Inflammatory macrophage treated with lipopolysaccharide for 1 hour (primary cell): Measurements from ENCODE around the gene JPT1.
"Not testable (repeated sequence)": the region's sequence is repeated elsewhere in the genome, so short reads cannot be mapped to it uniquely, and the experiment has no call there.

Experiments used
- DNase-seq, 2 donors: peaks; one replicate each; pipeline ENCODE4 v3.0.0-alpha.2; 2020 to 2022

Gene JPT1, protein sequence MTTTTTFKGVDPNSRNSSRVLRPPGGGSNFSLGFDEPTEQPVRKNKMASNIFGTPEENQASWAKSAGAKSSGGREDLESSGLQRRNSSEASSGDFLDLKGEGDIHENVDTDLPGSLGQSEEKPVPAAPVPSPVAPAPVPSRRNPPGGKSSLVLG

DNA sequence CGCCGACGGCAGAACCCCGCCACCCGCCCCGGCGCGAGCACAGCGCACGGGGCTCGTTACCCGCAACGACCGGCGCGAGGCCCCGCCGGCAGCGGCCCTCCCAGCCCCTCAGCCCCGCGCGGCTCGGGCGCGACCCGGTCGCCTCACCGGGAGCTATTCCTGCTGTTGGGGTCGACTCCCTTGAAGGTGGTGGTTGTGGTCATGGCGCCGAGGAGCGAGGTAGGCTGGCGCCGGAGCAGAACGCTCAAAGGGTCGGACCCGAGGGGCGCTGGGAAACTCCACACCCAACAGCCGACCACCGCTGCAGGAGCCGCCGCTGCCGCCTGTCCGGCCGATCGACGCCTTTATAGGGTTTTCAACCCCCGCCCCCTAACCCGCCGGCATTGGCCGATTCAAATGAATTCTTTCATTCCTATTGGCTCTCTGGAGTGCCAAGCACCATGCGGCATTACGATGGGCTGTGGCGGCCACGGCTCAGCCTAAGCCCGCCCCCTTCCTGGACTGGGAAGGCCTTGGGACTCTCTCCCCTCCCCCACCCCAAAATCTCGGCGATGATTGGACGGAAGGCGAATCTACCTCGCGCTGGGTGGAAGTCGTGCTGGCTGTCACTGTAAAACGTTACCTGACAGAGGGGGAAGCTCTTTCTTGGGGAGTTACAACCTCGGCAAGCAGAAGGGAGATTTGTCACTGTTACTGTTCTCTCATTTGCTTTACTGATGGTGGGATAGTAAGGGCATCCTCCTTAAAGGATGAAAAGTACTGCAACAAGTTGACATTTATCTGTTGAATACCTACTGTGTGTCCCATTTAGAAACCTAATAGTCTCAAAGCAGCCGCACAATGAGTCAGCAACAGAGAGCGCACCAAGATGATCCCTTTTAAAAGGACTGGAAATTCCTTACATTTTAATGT is at the start of gene JPT1:
TSS of gene JPT1 (minus strand) at position 318 of the 912 bp plus-strand sequence. CDS start at position 203, 115 bp downstream.
- peak; percentile 99 for DNase-seq

DNA sequence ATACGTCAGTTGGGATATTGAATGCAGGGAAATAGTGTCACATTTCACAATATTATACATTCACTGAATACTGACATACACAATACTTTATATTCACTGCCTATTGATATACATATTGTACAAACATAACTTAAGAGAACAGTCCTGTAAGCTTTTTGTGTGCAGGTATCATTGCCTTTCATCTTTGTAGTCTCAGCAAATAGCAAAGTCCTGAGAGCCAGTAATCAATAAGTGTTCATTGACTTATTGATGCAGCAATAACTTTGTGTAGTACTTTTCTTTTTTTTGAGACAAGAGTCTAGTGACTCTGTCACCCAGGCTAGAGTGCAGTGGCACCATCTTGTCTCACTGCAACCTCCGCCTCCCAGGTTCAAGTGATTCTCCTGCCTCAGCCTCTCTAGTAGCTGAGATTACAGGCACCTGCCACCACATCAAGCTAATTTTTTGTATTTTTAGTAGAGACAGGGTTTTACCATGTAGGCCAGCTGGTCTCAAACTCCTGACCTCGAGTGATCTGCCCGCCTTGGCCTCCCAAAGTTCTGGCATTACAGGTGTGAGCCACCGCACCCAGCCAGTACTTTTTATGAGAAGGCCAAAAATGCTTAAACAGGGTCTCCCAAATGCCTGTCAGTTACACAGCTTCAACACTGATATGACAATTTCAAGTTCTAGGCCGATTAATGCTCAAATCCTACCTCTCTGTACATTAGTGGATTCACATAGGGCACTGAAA is 45.7 kb upstream of the JPT1 start:
- no peak for DNase-seq

DNA sequence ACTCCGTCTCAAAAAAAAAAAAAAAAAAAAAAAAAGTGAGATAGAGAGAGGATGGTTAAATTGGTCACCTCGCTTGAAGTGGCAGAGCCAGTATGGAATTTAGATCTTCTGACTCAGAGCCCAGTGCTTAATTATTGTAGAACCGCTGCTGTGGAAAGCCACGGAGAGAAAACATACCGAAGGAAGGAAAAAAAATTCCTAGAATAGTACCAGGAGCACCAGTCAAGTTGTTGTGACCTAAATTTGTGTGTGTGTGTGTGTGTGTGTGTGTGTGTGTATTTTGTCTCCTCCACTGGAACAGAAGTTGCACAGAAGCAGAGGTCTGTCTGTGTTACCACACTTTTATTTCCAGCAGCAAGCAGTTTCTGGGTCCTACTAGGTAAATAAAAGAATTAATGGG is 40.6 kb upstream of the JPT1 start:
- no peak for DNase-seq

DNA sequence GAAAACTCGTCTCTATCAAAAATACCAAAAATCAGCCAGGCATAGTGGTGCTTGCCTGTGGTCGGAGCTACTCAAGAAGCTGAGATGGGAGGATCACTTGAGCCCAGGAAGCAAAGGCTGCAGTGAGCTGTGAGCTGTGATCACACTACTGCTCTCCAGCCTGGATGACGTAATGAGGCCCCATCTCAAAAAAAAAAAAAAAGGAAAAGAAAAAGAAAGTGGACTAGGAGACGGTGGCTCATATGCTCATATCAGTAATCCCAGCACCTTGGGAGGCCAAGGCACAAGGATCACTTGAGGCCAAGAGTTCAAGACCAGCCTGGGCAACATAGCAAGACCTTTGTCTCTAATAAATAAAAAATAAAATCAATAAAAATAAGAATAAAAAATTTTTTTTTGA is 37.3 kb upstream of the JPT1 start:
- peak; percentile 30 to 34 for DNase-seq

DNA sequence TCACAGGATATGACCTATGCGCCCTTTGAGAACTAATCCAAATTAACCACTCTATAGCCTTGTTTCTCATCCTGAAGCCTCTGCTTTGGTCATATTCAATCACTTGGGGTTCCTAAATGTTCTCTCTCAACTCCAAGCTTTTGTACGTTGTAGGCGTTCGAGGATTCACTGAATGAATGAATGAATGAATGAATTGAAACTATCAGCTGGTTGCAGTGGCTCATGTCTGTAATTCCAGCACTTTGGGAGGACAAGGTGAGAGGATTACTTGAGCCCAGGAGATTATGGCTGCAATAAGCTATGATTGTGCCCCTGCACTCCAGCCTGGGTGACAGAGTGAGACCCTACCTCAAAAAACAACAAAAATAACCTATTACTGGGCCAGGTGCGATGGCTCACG is 34.3 kb upstream of the JPT1 start:
- no peak for DNase-seq

DNA sequence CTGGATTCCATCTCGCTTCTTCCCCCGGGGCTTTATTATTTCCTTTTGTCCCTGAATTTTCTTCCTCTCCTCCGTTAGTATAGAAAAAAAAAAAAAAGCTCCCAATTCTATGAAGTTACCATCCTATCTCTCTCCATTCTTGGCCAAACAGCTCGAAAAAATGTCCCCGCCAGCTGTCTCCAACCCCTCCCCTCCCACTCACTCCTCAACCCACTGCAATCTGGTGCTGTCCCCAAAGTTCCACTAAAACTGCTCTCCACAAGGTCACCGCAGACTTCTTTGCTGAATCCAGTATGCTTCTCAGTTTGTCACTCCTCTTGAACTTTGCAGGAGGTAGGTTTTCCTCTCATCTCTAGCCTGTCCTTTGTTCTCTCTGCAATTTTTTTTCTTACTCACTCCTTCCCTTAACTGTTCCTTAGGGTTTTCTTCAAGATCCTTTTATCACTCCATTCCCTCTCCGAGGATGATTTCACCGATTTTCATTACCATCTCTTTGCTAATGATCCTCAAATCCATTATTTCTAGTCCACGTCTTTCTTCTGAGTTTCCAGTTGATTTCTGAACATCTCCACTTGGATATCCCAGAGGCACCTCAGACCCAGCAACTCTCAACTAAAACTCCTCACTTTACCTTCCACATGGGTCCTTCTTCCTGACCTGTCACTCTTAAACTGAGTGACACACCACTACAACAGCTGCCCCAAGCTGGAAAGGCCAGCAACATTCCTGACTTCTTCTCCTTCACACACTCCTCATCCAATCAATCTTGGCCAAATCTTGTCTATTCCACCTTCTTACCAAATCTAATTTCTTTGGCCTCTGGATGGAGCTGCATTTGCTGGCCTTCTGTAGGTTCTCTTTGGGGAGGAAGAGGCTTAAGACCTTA is 29.9 kb upstream of the JPT1 start:
- no peak for DNase-seq

DNA sequence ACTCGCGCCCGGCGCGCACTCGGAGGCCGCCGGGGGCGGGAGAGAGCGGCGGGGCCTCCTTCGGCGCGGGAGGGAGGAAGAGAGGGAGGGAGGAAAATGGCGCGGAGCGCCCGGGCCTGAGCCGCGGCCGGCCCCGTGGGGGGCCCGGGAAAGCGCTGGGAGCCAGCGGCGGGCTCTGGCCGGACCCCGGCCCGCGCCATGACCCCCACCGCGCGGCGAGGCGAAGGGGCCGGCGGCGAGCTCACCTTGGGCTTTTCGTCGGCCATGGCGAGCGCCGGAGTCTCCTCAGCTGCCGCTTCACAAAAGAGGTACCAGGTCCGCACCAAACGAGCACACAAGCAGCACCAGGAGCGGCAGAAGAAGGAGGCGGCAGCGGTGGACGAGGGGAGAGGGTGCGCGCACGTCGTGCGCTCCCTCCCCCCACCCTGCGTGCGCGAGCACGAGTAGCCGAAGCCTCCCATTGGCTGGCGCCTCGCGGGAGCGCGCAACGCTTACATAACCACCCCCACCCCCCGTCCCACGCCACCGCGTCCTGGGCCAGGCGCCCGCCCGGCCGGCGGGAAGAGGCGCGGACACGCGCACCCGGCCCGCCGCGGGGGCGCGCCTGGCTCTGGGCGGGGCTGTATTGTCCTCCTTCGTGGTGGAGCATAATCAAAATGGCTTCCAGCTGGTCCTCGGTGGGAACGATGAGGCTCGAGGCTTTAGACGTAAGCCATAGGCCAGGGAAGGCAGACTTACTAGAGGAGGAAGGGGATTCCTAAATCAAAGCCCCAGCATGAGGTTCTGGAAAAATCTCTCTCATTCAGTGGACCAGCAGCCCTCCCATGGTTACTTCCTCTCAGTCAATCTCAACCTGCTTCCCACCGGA is 28.5 kb upstream of the JPT1 start, which contains the start of gene SUMO2:
TSS of gene SUMO2 (minus strand) at position 391 of the 868 bp plus-strand sequence. CDS start at position 266, 125 bp downstream.
- DNase-seq: peak; percentile 88 to 98

DNA sequence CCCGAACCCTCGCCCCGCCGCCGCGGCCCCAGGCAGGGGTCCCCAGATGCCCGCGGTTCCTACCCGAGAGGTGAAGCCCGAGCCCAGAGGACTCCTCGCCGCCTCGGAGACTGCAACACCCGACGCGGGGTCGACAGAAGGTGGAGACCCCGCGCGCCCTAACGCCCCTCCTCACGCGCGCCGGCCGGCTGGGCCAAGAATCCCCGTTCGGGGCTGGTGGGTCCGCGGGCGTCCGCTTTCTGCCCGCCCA is 27.9 kb upstream of the JPT1 start:
- no peak for DNase-seq

DNA sequence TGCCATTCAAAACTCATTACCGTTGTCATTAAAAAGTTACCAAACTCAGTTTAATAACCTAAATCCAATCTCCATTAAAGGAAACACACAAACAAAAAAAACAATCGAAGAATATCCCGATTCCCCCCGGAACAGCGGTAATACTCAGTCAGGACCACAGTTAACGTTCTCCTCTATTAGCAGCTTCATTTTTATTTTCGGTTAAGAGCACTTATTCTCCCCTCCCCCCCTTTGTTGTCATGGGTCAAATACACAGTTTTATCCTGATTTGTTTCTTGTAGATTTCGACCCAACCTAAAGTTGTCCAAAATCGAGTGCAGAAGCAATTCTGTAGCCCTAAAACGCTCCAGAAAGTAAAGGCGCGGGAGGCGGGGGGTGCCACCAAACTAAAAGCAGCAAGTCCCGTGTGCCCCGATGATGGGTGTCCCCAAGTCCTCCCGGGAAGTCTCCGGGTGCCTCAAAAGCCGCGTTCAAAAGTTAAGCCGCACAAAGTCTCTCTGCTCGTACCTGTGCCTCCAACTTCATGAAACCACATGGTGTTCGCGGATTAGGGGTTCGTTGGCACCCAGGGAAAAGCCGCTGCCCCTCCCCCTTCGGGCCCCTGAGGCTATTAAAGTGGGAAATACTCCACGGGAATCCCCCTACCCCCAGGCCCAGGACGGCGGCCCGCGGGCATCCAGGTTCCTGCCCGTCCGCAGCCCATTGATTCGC is 27.5 kb upstream of the JPT1 start:
- DNase-seq: peak; percentile 16 to 21

DNA sequence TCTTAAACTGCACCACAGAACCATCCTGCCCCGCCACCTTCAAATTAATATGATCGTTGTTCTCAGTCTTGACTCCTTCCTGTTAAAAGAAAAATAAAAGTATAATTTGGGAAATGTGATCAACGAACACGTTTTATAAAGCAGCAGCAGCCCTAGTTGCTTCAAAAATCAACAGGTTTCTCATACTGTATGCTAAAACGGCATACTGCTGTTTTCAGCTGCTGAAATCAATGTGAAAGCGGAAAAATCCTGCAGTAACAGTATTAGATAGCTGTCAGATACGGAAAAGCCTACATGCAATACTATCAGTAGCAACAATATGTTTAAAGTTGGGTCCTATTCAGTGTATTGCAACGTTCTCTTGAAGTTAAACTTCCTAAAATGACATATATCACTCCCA is 26.8 kb upstream of the JPT1 start:
- no peak for DNase-seq

DNA sequence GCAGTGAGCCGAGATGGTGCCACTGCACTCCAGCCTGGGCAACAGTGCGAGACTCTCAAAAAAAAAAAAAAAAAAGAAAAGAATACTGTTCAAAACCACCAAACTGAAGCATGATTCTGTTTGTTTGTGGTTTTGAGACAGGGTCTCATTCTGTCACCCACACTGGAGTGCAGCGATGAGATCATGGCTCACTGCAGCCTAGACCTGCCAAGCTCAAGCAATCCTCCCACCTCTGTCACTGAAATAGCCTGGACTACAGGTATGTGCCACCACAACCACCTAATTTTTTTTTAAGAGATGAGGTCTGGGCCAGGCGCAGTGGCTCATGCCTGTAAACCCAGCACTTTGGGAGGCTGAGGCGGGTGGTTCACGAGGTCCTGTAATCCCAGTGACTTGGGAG is 24.1 kb upstream of the JPT1 start:
- no peak for DNase-seq

DNA sequence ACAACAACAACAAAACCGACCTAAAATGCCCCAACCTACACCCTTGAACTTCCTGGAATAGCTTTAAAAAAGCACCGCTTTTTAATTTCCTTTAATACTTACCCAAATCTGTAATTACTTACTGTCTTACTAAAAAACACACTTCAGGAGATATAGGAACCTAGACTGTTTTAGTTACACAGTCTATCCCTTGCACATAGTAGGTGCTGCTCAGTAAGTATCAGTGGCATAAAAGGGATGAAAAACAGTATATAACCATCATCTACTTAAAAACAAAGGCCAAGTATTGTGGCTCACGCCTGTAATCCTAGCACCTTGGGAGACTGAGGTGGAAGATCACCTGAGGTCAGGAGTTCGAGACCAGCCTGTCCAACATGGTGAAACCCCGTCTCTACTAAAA is 22.3 kb upstream of the JPT1 start:
- DNase-seq: no peak

DNA sequence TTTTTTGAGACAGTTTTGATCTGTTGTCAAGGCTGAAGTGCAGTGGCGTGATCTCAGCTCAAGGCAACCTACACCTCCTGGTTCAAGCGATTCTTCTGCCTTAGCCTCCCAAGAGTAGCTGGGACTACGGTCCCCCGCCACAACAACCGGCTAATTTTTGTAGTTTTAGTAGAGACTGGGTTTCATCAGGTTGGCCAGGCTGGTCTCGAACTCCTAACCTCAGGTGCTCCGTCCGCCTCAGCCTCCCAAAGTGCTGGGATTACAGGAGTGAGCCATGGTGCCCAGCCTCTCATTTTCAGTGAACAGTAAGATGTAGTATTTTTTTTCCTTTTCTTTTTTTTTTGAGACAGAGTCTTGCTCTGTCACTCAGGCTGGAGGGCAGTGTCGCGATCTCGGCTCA is 20.7 kb upstream of the JPT1 start:
- no peak for DNase-seq

DNA sequence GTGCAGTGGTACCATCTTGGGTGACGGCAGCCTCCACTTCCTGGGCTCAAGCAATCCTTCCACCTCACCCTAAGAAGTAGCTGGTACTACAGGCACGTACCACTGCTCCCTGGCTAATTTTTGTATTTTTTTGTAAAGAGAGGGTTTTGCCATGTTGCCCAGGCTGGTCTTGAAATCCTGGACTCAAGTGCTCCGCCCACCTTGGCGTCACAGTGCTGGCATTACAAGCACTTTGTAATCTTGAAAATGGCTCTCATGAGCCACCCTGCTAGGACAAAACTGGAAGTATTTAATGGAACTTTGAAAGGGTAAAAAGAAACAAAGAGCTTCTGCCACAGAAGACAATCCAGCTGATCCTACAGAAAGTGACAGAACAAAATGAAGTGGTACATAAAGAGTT is 19.2 kb upstream of the JPT1 start:
- DNase-seq: no peak

DNA sequence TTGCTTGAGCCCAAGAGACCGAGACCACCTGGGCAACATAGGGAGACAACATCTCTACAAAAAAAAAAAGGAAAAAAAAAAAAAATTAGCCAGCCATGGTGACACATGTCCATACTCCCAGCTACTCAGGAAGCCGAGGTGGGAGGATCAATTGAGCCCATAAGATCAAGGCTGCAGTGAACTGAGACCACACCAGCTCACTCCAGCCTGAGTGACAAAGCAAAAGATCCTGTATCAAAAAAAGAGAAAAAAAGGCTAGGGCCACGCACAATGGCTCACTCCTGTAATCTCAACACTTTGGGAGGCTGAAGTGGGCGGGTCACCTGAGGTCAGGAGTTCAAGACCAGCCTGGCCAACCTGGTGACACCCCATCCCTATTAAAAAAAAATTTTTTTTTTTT is 14.7 kb upstream of the JPT1 start:
- DNase-seq: no peak

DNA sequence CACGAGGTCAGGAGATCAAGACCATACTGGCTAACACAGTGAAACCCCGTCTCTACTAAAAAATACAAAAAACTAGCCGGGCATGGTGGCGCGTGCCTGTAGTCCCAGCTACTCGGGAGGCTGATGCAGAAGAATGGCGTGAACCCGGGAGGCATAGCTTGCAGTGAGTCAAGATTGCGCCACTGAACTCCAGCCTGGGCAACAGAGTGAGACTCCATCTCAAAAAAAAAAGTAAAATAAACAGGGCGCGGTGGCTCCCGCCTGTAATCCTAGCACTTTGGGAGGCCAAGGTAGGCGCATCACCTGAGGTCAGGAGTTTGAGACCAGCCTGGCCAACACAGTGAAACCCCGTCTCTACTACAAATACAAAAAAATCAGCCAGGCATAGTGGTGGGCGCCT is 10.3 kb upstream of the JPT1 start:
- not testable (repeated sequence) for DNase-seq

DNA sequence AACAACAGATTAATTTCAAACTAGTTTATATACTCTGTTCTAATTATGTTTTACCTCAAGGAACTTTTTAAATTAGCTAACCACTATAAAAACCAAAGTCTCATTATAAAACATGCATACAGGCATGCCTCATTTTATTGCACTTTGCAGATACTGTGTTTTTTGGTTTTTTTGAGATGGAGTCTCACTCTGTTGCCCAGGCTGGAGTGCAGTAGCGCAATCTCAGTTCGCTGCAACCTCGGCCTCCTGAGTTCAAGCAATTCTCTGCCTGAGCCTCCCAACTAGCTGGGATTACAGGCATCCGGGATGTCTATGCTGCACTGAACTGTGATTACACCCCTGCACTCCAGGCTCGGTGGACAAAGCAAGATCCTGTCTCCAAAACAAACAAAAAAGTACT is 8.8 kb upstream of the JPT1 start:
- DNase-seq: no peak

DNA sequence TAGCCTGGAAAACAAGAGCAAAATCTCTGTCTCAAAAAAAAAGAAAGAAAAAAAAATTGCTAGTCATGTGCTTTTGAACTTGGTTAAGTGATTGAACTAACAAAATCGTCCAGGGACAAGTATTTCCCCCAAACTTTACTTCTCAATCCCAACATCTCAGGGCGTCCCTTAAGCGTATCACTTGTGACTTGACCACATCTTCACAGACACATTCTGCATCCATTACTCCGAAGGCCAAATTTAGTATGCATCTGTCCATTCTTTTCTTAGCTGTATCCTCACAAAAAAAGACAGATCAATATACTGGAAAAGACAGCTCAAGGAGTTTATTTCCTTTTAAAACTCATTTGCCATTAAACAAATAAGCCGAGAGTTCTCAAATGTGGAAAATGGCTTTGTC is 5.9 kb upstream of the JPT1 start:
- no peak for DNase-seq

DNA sequence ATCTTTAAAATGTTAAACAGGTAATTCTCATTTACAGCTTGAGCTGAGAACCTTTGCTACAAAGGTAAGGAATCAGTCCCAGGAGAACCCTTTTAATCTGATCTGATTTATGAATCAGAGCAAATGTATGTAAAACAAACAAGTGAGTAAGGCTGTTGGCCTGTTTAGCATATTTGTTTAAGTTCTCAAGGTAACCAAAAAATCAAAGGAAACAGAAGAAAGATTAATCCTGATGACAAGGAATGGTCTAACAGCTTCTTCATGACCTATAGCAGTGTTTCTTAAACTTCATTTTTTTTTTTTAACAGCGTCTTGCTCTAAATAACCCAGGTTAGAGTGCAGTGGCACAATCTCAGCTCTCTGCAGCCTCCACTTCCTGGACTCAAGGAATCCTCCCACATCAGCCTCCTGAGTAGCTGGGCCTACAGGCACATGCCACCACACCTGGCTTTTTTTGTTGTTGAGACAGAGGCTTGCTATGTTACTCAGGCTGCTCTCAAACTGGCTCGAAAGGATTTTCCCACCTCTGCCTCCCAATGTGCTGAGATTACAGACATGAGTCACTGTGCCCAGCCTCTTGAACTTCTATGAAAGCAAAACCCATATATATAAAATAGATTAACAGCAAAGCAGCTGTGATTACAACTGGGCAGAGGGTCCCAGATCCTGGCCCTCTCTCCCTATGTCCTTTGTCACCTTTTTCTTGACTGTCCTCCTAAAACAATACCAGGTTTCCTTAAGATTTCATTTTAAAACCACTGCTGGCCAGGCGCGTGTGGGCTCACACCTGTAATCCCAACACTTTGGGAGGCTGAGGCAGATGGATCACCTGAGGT is 5.1 kb upstream of the JPT1 start:
- DNase-seq: no peak

DNA sequence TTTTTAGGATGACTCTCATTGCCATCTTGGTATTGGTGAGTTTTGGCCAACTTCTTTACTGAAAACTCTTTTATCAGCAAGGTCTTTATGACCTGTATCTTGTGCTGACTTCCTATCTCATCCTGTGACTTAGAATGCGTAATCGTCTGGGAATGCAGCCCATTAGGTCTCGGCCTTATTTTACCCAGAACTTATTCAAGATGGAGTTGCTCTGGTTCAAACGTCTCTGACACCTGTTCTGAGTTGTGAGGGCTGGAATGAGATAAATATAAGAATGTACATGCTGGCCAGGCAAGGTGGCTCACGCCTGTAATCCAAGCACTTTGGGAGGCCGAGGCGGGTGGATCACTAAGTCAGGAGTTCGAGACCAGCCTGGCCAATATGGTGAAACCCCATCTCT is 4.2 kb upstream of the JPT1 start:
- not testable (repeated sequence) for DNase-seq
